K562 (cell line): Measurements from ENCODE around the gene MMD2. TPM values are rescaled to one million over a fixed set of nuclear protein-coding genes. Genes with fewer than 3 reads are reported as not detected.

Experiments used
- ATAC-seq: fragments of 200-7000 bp; cut with Tn5 transposase; 3 replicates; pipeline ENCODE4 v1.9.1; 2020; ENCODE audit warnings: moderate library complexity
- BruUV-seq: library from RNA; stranded (reverse); fragments of 400-500 nt; replicated peaks from 2 replicates; lab custom pipeline; 2021; lab: Mats Ljungman, UMichigan
- CTCF ChIA-PET: fragments of 300-600 bp; formaldehyde crosslinking; extraction: SDS; loops from one replicate; lab custom pipeline; 2021; ENCODE audit warnings: low intra/inter-chr PET ratio; lab: Yijun Ruan, JAX
- POLR2A ChIA-PET: fragments of 300-600, 350-650 bp; sonication (Branson Sonifier 250); formaldehyde crosslinking; extraction: SDS; loops from one replicate; lab custom pipeline; 2021; ENCODE audit warnings: antibody characterized with exemption, inconsistent platforms; lab: Yijun Ruan, JAX
- DNase-seq, 4 experiments: peaks; one replicate each; pipeline versions ENCODE4 v3.0.0 to v3.0.0-alpha.2; 2011 to 2018; ENCODE audit warnings: low spot score in 3 of 4, mixed read lengths in 3 of 4; ENCODE audit errors: extremely low read depth in 1 of 4
- FAIRE-seq: peaks from 2 replicates; lab custom pipeline; 2011; peaks lifted over from hg19 to GRCh38; lab: Jason Lieb, UNC
- H2AFZ ChIP-seq: 2 replicates; pipeline ENCODE4 v1.6.0; 2011; ENCODE audit warnings: low read depth, low read length, control low read depth, inconsistent platforms
- H3K27ac ChIP-seq: fragments of 200-600 bp; 3 replicates; pipeline ENCODE4 v1.8.0; 2011; ENCODE audit warnings: low read depth, mild to moderate bottlenecking, control low read depth, inconsistent platforms, low read length, moderate library complexity, mixed read lengths; ENCODE audit errors: extremely low read depth
- H3K27me3 ChIP-seq, 2 experiments: fragments of 300-600 bp in 1 of 2; 2 replicates in 1 of 2; 3 replicates in 1 of 2; pipeline versions ENCODE4 v1.6.0 to v1.8.0; 2011; ENCODE audit warnings: inconsistent platforms in 2 of 2, low read length in 2 of 2, mild to moderate bottlenecking in 1 of 2, mixed read lengths in 1 of 2, moderate library complexity in 1 of 2; ENCODE audit not compliant: control insufficient read depth in 2 of 2, insufficient read depth in 2 of 2
- H3K36me3 ChIP-seq: fragments of 300-600 bp; 3 replicates; pipeline ENCODE4 v1.8.0; 2011; ENCODE audit warnings: mild to moderate bottlenecking, low read length, inconsistent platforms; ENCODE audit not compliant: control insufficient read depth, insufficient read depth
- H3K4me1 ChIP-seq, 2 experiments: fragments of 200-600 bp in 1 of 2; replicated peaks in 1 of 2; 2 replicates in 1 of 2; 3 replicates in 1 of 2; pipeline versions ENCODE4 v1.5.1 to v1.8.0; 2011; ENCODE audit warnings: inconsistent platforms in 2 of 2, low read length in 2 of 2, mild to moderate bottlenecking in 1 of 2, mixed read lengths in 1 of 2, moderate library complexity in 1 of 2; ENCODE audit not compliant: control insufficient read depth in 2 of 2, insufficient read depth in 2 of 2
- H3K4me2 ChIP-seq: 2 replicates; pipeline ENCODE4 v1.6.1; 2011; ENCODE audit warnings: low read length, control low read depth, inconsistent platforms, mixed read lengths; ENCODE audit not compliant: insufficient read depth
- H3K4me3 ChIP-seq: fragments of 200-600 bp; sonication (generic), shearing (Covaris generic); 2 replicates; pipeline ENCODE4 v1.5.1; 2016; ENCODE audit warnings: control low read depth, inconsistent platforms
- H3K79me2 ChIP-seq: fragments of 200-600 bp; 3 replicates; pipeline ENCODE4 v1.8.0; 2011; ENCODE audit warnings: low read length, inconsistent platforms; ENCODE audit not compliant: control insufficient read depth, insufficient read depth
- H3K9ac ChIP-seq, 2 experiments: 2 replicates each; pipeline versions ENCODE4 v1.6.0 to v1.6.1; 2011; ENCODE audit warnings: low read depth in 2 of 2, low read length in 2 of 2, control low read depth in 1 of 2, inconsistent platforms in 1 of 2, mild to moderate bottlenecking in 1 of 2, mixed read lengths in 1 of 2; ENCODE audit not compliant: insufficient read depth in 1 of 2
- H3K9me1 ChIP-seq: one replicate; pipeline ENCODE4 v1.6.0; 2011; ENCODE audit warnings: inconsistent platforms, mild to moderate bottlenecking, low read length, moderate library complexity; ENCODE audit not compliant: control insufficient read depth, insufficient read depth
- H3K9me3 ChIP-seq: replicated peaks from 2 replicates; pipeline ENCODE4 v1.5.1; 2011; ENCODE audit warnings: low read depth, low read length, inconsistent platforms; ENCODE audit not compliant: control insufficient read depth, insufficient read depth
- H4K20me1 ChIP-seq: replicated peaks from 2 replicates; pipeline ENCODE4 v1.6.1; 2011; ENCODE audit warnings: low read length, inconsistent platforms, mixed read lengths; ENCODE audit not compliant: control insufficient read depth, insufficient read depth
- CXXC5 ChIP-seq: fragments of 250-450 bp; sonication (Bioruptor Pico); IDR thresholded peaks from 2 replicates; pipeline ENCODE4 v1.8.0; 2022; ENCODE audit warnings: inconsistent platforms, mild to moderate bottlenecking, moderate library complexity
- HDAC8 ChIP-seq: fragments of 450-650 bp; IDR thresholded peaks from 2 replicates; pipeline ENCODE4 v1.6.1; 2016; ENCODE audit warnings: mild to moderate bottlenecking, missing genetic modification characterization, moderate library complexity, missing compliant biosample characterization
- IRF9 ChIP-seq: fragments of 450-650 bp; IDR thresholded peaks from 2 replicates; pipeline ENCODE4 v1.6.1; 2016; ENCODE audit warnings: missing biosample characterization, missing genetic modification characterization
- NR2C1 ChIP-seq, 2 experiments: fragments of 450-650 bp; IDR thresholded peaks; 2 replicates each; pipeline ENCODE4 v1.6.1; 2017; ENCODE audit warnings: mild to moderate bottlenecking in 2 of 2, antibody characterized with exemption in 1 of 2, inconsistent platforms in 1 of 2, missing compliant biosample characterization in 1 of 2, missing genetic modification characterization in 1 of 2
- NR4A1 ChIP-seq, 2 experiments: fragments of 250-450 bp in 1 of 2; fragments of 450-650 bp in 1 of 2; sonication (Bioruptor Pico) in 1 of 2; IDR thresholded peaks; 2 replicates each; pipeline versions ENCODE4 v1.4.0 to v1.6.1; 2016 to 2020; ENCODE audit warnings: mild to moderate bottlenecking in 2 of 2, missing compliant biosample characterization in 1 of 2, missing genetic modification characterization in 1 of 2, moderate library complexity in 1 of 2
- PTRF ChIP-seq: fragments of 450-650 bp; IDR thresholded peaks from 2 replicates; pipeline ENCODE4 v1.6.1; 2016; ENCODE audit warnings: mild to moderate bottlenecking, missing genetic modification characterization, missing compliant biosample characterization
- SMAD4 ChIP-seq: fragments of 250-450 bp; sonication (Bioruptor Pico); conservative IDR thresholded peaks from 2 replicates; pipeline ENCODE4 v1.8.0; 2021; ENCODE audit warnings: inconsistent platforms, mild to moderate bottlenecking, moderate library complexity
- SPI1 ChIP-seq: IDR thresholded peaks from 2 replicates; pipeline ENCODE4 v1.6.1; 2011; ENCODE audit warnings: low read depth, low read length, control low read depth, borderline replicate concordance
- ZC3H11A ChIP-seq: IDR thresholded peaks from 2 replicates; pipeline ENCODE4 v1.6.1; 2012; ENCODE audit warnings: low read depth, low read length, improper control_type of control experiment
- ZNF311 ChIP-seq: fragments of 250-450 bp; sonication (Bioruptor Pico); IDR thresholded peaks from 2 replicates; pipeline ENCODE4 v1.4.0; 2020; ENCODE audit warnings: mild to moderate bottlenecking, moderate library complexity
- ZNF609 ChIP-seq: sonication (generic); formaldehyde crosslinking; IDR thresholded peaks from 2 replicates; pipeline ENCODE4 v1.8.1; 2023; ENCODE audit warnings: missing genetic modification reagents, mild to moderate bottlenecking, borderline replicate concordance
- WGBS: fragments of 100-300 bp; shearing (Covaris generic); methylation state at CpG from one replicate; pipeline ENCODE4 v1.1.6; 2016; ENCODE audit warnings: low coverage, mixed read lengths; ENCODE audit not compliant: insufficient coverage; ENCODE audit errors: missing lambda C conversion rate; 5-methylcytosine and 5-hydroxymethylcytosine counted together
- in situ Hi-C: fragments of 300-500 bp; cut with MboI; formaldehyde crosslinking; loops from 4 replicates; pipeline ENCODE4 v1.15.0; 2018; ENCODE audit warnings: inconsistent platforms, mixed read lengths
- intact Hi-C: fragments of 100-400 bp; cut with micrococcal nuclease; formaldehyde crosslinking; loops from 2 replicates; pipeline ENCODE4 v1.14.2; 2022
- polyA plus RNA-seq, 8 experiments: library from polyadenylated mRNA; depleted of rRNA in 4 of 8; stranded (reverse) in 5 of 8; unstranded in 3 of 8; fragments of >200 nt; fragmentation: Nextera tagmentation in 2 of 8; fragmentation: Illumina TruSeq in 1 of 8; extraction: Ambion mirVana in 2 of 8; extraction: Trizol in 1 of 8; gene quantifications; 2 replicates each; pipeline versions ENCODE4 v1.2.1 to v1.2.3, GENCODE V29; 2011 to 2014; ENCODE audit warnings: inconsistent platforms in 1 of 8, missing spikeins in 1 of 8
- total RNA-seq, 7 experiments: library from RNA; depleted of rRNA in 6 of 7; stranded (reverse); fragments of >200 nt in 6 of 7; fragmentation: Illumina TruSeq in 2 of 7; extraction: Trizol in 2 of 7; gene quantifications; 2 replicates each; pipeline versions ENCODE4 v1.2.1 to v1.2.3, GENCODE V29; 2011 to 2021; ENCODE audit warnings: low replicate concordance in 1 of 7

Gene MMD2
- total and polyA plus RNA-seq, 9 of the 15 experiments (the other 6 are each of a cell fraction or from before 2014, with no cell fraction given): not detected

DNA sequence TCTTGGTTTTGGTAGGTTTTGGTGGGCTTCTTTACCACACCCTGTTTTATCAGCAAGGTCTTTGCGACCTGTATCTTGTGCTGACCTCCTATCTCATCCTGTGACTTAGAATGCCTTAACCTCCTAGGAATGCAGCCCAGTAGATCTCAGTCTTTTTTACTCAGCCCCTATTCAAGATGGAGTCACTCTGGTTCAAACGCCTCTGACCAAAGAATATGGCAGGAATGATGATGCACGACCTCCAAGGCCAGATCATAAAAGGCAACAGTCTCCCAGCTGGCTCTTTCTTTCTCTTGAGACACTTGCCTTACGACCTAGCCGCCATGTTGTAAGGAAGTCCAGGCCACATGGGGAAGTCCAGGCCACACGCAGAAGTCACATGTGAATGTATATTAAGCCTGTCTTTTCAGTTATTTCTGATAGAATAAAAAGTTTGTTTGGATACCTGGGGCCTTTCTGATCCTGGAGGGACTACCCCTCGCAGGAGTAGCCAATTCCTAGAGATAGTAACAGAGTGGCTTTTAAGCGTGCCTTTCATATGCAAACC is 65.0 kb downstream of the MMD2 start:
- CTCF ChIA-PET: no interaction called here
- in situ Hi-C loops (no loop called here), intact Hi-C loops (no loop called here)
- POLR2A ChIA-PET: interaction anchor here (0.6 to 1.1 kb wide), 2 partner anchors 94 to 359 kb away, joined by 3 read pairs; no protein-coding TSS in a partner anchor
- Histone ChIP-seq H3K9me1 (no peaks in the 10 kb centered on the region), H3K27ac (no peak overlapping the region), H3K27me3 (peaks cover 8 to 29% of the 10 kb centered on the region in 2 experiments), H3K4me1 (no peaks in the 10 kb centered on the region; a peak in 1 of 5 replicates), H4K20me1 (no peaks in the 10 kb centered on the region), H2AFZ (no peak overlapping the region), H3K36me3 (no peaks in the 10 kb centered on the region), H3K4me2 (no peak overlapping the region), H3K4me3 (no peak overlapping the region), H3K9me3 (no peaks in the 10 kb centered on the region; the same call in 1 of the 2 replicates), H3K9ac (no peak overlapping the region), H3K79me2 (no peaks in the 10 kb centered on the region)
- ATAC-seq: no peak; the same call in 2 of the 3 replicates
- WGBS: 45% methylated on average over 8 of the region's 8 CpGs
- DNase-seq: no peak
- no peak for FAIRE-seq
- no TSS peak for BruUV-seq
- TF ChIP-seq CXXC5 (CRISPR knock-in tag) (0 out of 2 replicates have a peak, but pooled peaks have one; percentile 30), NR2C1 (IDR thresholded peaks at IDR 0.05) (no peak), NR2C1 (tag; IDR thresholded peaks at IDR 0.05) (peak; percentile 31; the same call in 1 of the 2 replicates), HDAC8 (tag) (peak; percentile 96), NR4A1 (CRISPR knock-in tag; IDR thresholded peaks at IDR 0.05) (no peak), NR4A1 (tag; IDR thresholded peaks at IDR 0.05) (peak; percentile 89), PTRF (tag) (peak; percentile 54; the same call in 1 of the 2 replicates), IRF9 (tag) (0 out of 2 replicates have a peak, but pooled peaks have one; percentile 43), SMAD4 (peak; percentile 67), ZNF609 (CRISPR knock-in tag) (no peak), ZNF311 (CRISPR knock-in tag) (peak; percentile 82), SPI1 (no peak), ZC3H11A (no peak)
